ENCODE results near the gene ADCY2.

ADCY2 gene

DNA sequence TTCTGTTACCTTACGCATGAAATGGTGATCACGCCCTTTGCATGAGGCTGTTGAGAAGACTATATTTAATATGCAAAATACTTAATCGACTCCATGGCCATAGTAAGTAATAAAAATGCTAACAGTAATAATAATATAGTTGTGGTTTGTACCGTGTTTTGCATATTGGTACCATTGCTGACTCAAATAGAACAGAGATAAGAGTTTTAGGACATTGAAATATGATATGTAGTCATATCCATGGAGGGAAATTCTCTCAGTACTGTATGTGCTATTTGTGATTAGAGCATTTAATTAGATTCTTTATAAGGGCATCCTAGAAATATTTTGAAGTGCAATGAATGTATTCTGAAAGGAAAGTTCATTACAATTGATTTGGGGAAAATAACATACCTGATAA lies 413.1 kb downstream of the ADCY2 start:
- no peak for DNase-seq (ENCODE audit: extremely low read depth, insufficient read length)

DNA sequence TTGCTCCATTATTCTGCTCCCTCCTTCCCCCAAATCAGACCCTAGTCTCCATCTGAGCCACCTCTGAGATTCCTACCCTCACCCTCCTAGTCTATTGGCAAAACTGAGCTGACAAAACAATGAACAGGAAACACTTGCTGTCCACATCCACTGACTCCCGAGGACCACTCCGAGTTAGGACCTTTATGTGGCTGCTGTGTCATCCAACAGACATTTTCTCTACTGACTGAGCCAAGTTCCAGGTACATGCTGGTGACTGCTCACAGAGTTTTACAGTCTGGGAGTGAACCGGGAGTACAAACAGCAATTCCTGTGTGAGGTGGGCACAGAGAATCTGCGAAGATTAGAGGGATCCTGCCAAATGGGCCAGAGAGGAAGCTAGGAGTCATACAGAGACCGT lies 415.8 kb downstream of the ADCY2 start:
- TF ChIP-seq, protein P1, sequence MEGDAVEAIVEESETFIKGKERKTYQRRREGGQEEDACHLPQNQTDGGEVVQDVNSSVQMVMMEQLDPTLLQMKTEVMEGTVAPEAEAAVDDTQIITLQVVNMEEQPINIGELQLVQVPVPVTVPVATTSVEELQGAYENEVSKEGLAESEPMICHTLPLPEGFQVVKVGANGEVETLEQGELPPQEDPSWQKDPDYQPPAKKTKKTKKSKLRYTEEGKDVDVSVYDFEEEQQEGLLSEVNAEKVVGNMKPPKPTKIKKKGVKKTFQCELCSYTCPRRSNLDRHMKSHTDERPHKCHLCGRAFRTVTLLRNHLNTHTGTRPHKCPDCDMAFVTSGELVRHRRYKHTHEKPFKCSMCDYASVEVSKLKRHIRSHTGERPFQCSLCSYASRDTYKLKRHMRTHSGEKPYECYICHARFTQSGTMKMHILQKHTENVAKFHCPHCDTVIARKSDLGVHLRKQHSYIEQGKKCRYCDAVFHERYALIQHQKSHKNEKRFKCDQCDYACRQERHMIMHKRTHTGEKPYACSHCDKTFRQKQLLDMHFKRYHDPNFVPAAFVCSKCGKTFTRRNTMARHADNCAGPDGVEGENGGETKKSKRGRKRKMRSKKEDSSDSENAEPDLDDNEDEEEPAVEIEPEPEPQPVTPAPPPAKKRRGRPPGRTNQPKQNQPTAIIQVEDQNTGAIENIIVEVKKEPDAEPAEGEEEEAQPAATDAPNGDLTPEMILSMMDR (IDR thresholded peaks at IDR 0.05; ENCODE audit: insufficient read depth, low read length, poor library complexity, severe bottlenecking), result no peak
- Histone ChIP-seq H3K4me3 (replicated peaks; ENCODE audit: low read depth, low read length) (no peak overlapping the region), H3K36me3 (ENCODE audit: control insufficient read depth, insufficient read depth, low read length) (no peaks in the 10 kb centered on the region), H3K27me3 (replicated peaks; ENCODE audit: control insufficient read depth, insufficient read depth, low read length) (no peaks in the 10 kb centered on the region)
- DNase-seq (ENCODE audit: extremely low read depth, insufficient read length), result no peak

More for the DNA sequence above, 413.1 kb downstream of the ADCY2 start:
- Histone ChIP-seq H3K36me3 (ENCODE audit: control insufficient read depth, insufficient read depth, low read length) (no peaks in the 10 kb centered on the region), H3K4me3 (replicated peaks; ENCODE audit: low read depth, low read length) (no peak overlapping the region), H3K27me3 (replicated peaks; ENCODE audit: control insufficient read depth, insufficient read depth, low read length) (no peaks in the 10 kb centered on the region)
- TF ChIP-seq, protein P1 (IDR thresholded peaks at IDR 0.05; ENCODE audit: insufficient read depth, low read length, poor library complexity, severe bottlenecking), result no peak

DNA sequence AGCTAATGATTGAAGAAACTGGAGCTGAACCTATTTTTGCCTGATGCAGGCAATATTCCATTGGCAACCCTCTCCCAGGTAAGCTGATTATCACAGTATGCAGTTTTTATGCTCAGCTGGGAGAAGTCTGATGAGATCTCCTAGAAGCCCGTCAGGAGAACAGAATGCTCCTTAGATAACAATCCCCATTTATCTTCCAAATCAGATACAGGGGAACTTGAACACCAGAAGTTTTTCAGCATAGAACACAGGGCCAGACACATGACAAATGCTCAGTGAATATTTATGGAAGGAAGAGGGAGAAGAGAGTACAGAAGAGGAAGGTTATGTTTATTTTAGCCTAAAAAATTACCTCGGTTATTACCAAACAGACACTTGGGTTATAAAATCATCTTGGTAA lies 417.1 kb downstream of the ADCY2 start:
- Histone ChIP-seq H3K36me3 (ENCODE audit: control insufficient read depth, insufficient read depth, low read length) (no peaks in the 10 kb centered on the region), H3K4me3 (replicated peaks; ENCODE audit: low read depth, low read length) (no peak overlapping the region), H3K27me3 (replicated peaks; ENCODE audit: control insufficient read depth, insufficient read depth, low read length) (no peaks in the 10 kb centered on the region)
- no peak for DNase-seq (ENCODE audit: extremely low read depth, insufficient read length)
- TF ChIP-seq, protein P1 (IDR thresholded peaks at IDR 0.05; ENCODE audit: insufficient read depth, low read length, poor library complexity, severe bottlenecking), result no peak

DNA sequence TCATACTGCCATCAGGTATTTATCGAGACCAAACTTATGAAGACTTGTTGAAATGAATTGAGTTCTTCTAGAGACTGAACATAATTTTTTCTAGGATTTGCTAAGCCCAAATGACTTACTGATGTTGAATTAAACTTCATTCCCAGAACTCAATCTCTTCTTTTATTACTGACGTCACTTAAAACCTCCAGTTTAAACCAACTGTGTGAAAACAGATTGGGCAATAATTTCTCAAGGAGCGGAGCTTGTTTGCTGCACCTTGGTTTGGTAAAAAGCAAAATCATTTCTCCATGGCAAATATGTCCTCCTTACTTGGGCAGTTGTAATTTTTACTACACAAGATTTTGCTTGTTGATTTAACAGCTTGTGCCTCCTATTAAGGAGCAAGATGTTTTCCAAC lies 417.6 kb downstream of the ADCY2 start:
- Histone ChIP-seq H3K4me3 (replicated peaks; ENCODE audit: low read depth, low read length) (no peak overlapping the region), H3K27me3 (replicated peaks; ENCODE audit: control insufficient read depth, insufficient read depth, low read length) (no peaks in the 10 kb centered on the region), H3K36me3 (ENCODE audit: control insufficient read depth, insufficient read depth, low read length) (no peaks in the 10 kb centered on the region)
- DNase-seq (ENCODE audit: extremely low read depth, insufficient read length), result no peak
- TF ChIP-seq, protein P1 (IDR thresholded peaks at IDR 0.05; ENCODE audit: insufficient read depth, low read length, poor library complexity, severe bottlenecking), result no peak

DNA sequence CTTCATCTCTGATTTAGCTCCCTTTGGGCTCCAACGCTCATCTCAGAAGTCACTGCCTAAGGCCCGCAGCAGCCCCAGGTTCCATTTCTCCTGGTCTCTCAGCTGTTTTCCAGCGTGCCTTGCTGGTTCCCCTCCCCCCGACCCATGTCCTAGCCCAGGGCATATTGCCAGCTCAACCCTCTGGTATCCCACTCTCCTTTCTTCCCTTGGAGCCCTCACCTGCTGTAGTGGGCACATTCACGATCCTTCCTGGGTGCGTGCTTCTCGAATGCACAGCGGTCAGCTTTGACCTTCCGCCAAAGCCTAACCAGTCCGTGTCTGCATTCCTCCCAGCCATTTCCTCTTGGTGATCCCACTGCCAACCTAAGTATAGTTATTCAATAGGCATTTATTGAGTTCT lies 418.9 kb downstream of the ADCY2 start:
- TF ChIP-seq, protein P1 (IDR thresholded peaks at IDR 0.05; ENCODE audit: insufficient read depth, low read length, poor library complexity, severe bottlenecking), result no peak
- Histone ChIP-seq H3K36me3 (ENCODE audit: control insufficient read depth, insufficient read depth, low read length) (no peaks in the 10 kb centered on the region), H3K4me3 (replicated peaks; ENCODE audit: low read depth, low read length) (no peak overlapping the region), H3K27me3 (replicated peaks; ENCODE audit: control insufficient read depth, insufficient read depth, low read length) (no peaks in the 10 kb centered on the region)
- no peak for DNase-seq (ENCODE audit: extremely low read depth, insufficient read length)

DNA sequence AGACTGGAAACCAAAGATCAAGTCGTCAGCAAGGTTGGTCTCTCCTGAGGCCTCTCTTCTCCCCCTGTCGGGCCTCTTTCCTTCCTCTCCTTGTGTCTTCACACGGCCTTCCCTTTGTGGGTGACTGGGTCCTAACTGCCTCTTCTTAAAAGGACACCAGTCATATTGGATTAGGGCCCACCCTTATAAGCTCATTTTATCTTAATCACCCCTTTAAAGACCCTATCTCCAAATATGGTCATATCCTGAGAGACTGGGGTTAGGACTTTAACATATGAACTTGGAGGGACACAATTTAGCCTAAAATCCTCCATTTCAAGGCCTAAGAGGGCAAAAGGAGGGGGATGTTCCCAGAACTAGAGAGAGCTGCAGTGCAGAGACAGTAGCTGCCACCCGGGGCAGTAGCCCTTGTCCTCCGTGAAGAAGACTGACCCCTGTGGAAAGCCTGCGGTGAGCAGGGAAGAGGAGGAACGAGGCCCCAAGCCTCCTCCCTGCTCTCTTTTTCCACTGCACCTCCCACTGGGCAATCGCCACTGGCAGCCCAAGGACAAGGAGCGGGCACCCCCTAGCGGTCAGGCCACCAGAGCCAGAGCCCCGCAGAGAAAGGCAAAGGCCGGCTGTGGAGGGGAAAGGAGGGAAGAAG lies 420.1 kb downstream of the ADCY2 start:
- DNase-seq (ENCODE audit: extremely low read depth, insufficient read length), result peak; percentile 60
- Histone ChIP-seq H3K27me3 (replicated peaks; ENCODE audit: control insufficient read depth, insufficient read depth, low read length) (no peaks in the 10 kb centered on the region), H3K4me3 (replicated peaks; ENCODE audit: low read depth, low read length) (no peak overlapping the region), H3K36me3 (ENCODE audit: control insufficient read depth, insufficient read depth, low read length) (no peaks in the 10 kb centered on the region)
- TF ChIP-seq, protein P1 (IDR thresholded peaks at IDR 0.05; ENCODE audit: insufficient read depth, low read length, poor library complexity, severe bottlenecking), result peak; percentile 99

All from GM06990 (cell line).